ENCODE results near the gene GTF2IRD2. TPM values are rescaled to one million over a fixed set of nuclear protein-coding genes. Genes with fewer than 3 reads are reported as not detected.
"Not testable (repeated sequence)": the region's sequence is repeated elsewhere in the genome, so short reads cannot be mapped to it uniquely, and the experiment has no call there.

The GTF2IRD2 gene
- total RNA-seq, 1 experiment from 2014 or later: 9.3 TPM

DNA sequence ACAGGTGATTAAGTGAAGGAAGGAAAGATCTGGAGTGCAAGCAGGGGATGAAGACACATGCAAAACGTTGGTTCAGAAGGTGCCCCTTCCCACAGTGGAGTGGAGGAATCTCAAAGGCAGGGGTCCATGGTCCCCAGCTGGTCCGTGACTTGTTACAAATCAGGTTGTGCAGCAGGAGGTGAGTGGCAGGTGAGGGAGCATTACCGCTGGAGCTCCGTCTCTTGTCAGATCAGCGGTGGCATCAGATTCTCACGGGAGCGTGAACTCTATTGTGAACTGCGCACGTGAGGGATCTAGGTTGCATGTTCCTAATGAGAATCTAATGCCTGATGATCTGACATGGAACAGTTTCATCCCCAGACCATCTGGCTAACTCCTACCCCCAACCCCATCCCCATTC lies 21.1 kb upstream of the GTF2IRD2 start:
- H3K4me1 ChIP-seq (ENCODE audit: low read length); H3K36me3 ChIP-seq (ENCODE audit: insufficient read depth, low read length); H3K79me2 ChIP-seq (ENCODE audit: low read length); H3K9me2 ChIP-seq (replicated peaks; ENCODE audit: insufficient read depth, low read length); H3K27me3 ChIP-seq (ENCODE audit: low read length); H2AFZ ChIP-seq (ENCODE audit: low read length); H4K20me1 ChIP-seq (ENCODE audit: insufficient read depth, low read depth, low read length); H3K9ac ChIP-seq (ENCODE audit: low read length); H3K27ac ChIP-seq (ENCODE audit: low read length); H3K4me2 ChIP-seq (ENCODE audit: low read depth, low read length, poor library complexity, severe bottlenecking); H3K4me3 ChIP-seq (ENCODE audit: low read length); H3K9me3 ChIP-seq (ENCODE audit: low read length): not testable (repeated sequence)
- DNase-seq: peak; percentile 38

DNA sequence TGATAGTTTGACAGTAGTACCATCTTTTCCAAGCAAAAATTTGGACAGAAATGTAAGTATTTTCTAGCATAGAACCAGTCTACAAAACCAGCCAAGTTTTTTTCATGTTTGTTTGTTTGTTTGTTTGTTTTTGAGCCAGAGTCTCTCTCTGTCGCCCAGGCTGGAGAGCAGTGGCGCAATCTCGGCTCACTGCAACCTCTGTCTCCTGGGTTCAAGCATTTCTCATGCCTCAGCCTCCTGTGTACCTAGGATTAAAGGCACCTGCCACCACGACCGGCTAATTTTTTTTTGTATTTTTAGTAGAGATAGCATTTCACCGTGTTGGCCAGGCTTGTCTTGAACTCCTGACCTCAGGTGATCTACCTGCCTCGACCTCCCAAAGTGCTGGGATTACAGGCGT lies 14.4 kb upstream of the GTF2IRD2 start:
- not testable (repeated sequence) for H3K9ac ChIP-seq (ENCODE audit: low read length); H3K4me2 ChIP-seq (ENCODE audit: low read depth, low read length, poor library complexity, severe bottlenecking); H3K27me3 ChIP-seq (ENCODE audit: low read length); H3K36me3 ChIP-seq (ENCODE audit: insufficient read depth, low read length); H3K79me2 ChIP-seq (ENCODE audit: low read length); H3K27ac ChIP-seq (ENCODE audit: low read length); H4K20me1 ChIP-seq (ENCODE audit: insufficient read depth, low read depth, low read length); H3K9me3 ChIP-seq (ENCODE audit: low read length); H2AFZ ChIP-seq (ENCODE audit: low read length); H3K4me1 ChIP-seq (ENCODE audit: low read length); DNase-seq; H3K9me2 ChIP-seq (replicated peaks; ENCODE audit: insufficient read depth, low read length); H3K4me3 ChIP-seq (ENCODE audit: low read length)

DNA sequence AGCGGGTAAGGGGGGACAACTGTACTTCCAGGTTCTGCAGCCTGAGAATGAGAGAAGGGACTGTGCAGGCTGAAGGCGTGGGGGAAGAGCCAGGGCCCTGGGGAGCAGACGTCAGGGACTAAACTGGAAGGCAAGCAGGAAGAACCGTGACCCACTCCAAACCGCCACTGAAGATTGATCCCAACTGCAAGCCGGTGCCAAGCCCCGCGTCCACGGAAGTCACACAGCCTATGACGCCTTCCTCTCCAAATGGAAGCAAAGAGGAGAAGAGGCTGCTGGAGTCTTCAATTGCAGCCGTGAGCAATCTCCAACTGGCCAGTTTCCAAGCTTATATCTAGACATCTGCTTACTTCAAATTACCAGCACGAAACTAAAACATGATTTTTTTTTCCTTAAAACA lies 1.6 kb downstream of the GTF2IRD2 start:
- not testable (repeated sequence) for H3K9me2 ChIP-seq (replicated peaks; ENCODE audit: insufficient read depth, low read length); H4K20me1 ChIP-seq (ENCODE audit: insufficient read depth, low read depth, low read length)

DNA sequence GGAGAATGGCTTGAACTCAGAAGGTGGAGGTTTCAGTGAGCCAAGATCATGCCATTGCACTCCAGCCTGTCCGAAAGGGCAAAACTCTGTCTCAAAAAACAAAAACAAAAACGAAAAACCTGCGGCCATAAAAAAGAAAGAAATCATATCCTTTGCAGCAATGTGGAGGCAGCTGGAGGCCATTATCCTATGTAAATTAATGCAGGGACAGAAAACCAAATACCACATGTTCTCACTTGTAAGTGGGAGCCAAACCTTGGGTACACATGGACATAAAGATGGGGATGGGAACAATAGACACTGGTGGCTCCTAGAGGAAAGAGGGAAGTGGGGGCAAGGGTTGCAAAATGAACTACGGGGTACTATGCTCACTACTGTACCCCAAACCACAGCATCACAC lies 21.0 kb downstream of the GTF2IRD2 start:
- H3K4me3 ChIP-seq (ENCODE audit: low read length); H3K4me1 ChIP-seq (ENCODE audit: low read length); H3K79me2 ChIP-seq (ENCODE audit: low read length); H3K4me2 ChIP-seq (ENCODE audit: low read depth, low read length, poor library complexity, severe bottlenecking); H3K9me3 ChIP-seq (ENCODE audit: low read length); DNase-seq; H3K9me2 ChIP-seq (replicated peaks; ENCODE audit: insufficient read depth, low read length); H3K9ac ChIP-seq (ENCODE audit: low read length); H2AFZ ChIP-seq (ENCODE audit: low read length); H3K36me3 ChIP-seq (ENCODE audit: insufficient read depth, low read length); H3K27ac ChIP-seq (ENCODE audit: low read length); H3K27me3 ChIP-seq (ENCODE audit: low read length); H4K20me1 ChIP-seq (ENCODE audit: insufficient read depth, low read depth, low read length): not testable (repeated sequence)

More for the DNA sequence above, 1.6 kb downstream of the GTF2IRD2 start:
- not testable (repeated sequence) for H3K36me3 ChIP-seq (ENCODE audit: insufficient read depth, low read length); H3K4me2 ChIP-seq (ENCODE audit: low read depth, low read length, poor library complexity, severe bottlenecking); H3K79me2 ChIP-seq (ENCODE audit: low read length); H3K4me3 ChIP-seq (ENCODE audit: low read length); H3K27me3 ChIP-seq (ENCODE audit: low read length); H3K9me3 ChIP-seq (ENCODE audit: low read length); H3K4me1 ChIP-seq (ENCODE audit: low read length); H3K27ac ChIP-seq (ENCODE audit: low read length); DNase-seq; H2AFZ ChIP-seq (ENCODE audit: low read length); H3K9ac ChIP-seq (ENCODE audit: low read length)

DNA sequence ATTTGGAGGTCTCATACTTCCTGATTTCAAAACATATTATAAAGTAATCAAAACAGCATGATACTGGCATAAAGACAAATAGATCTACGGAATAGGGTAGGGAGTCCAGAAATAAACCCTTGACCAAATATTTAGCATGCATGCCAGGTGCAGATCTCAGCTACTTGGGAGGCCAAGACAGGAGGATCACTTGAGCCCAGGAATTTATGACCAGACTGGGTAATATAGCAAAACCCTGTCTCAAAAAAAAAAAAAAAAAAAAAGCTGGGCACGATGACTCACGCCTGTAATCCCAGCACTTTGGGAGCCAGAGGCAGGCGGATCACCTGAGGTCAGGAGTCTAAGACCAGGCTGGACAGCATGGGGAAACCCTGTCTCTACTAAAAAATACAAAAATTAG lies 21.4 kb downstream of the GTF2IRD2 start:
- H3K27ac ChIP-seq (ENCODE audit: low read length); H3K4me2 ChIP-seq (ENCODE audit: low read depth, low read length, poor library complexity, severe bottlenecking); H3K9ac ChIP-seq (ENCODE audit: low read length); DNase-seq; H3K4me3 ChIP-seq (ENCODE audit: low read length); H3K9me2 ChIP-seq (replicated peaks; ENCODE audit: insufficient read depth, low read length); H4K20me1 ChIP-seq (ENCODE audit: insufficient read depth, low read depth, low read length); H2AFZ ChIP-seq (ENCODE audit: low read length); H3K27me3 ChIP-seq (ENCODE audit: low read length); H3K9me3 ChIP-seq (ENCODE audit: low read length); H3K79me2 ChIP-seq (ENCODE audit: low read length); H3K36me3 ChIP-seq (ENCODE audit: insufficient read depth, low read length); H3K4me1 ChIP-seq (ENCODE audit: low read length): not testable (repeated sequence)

DNA sequence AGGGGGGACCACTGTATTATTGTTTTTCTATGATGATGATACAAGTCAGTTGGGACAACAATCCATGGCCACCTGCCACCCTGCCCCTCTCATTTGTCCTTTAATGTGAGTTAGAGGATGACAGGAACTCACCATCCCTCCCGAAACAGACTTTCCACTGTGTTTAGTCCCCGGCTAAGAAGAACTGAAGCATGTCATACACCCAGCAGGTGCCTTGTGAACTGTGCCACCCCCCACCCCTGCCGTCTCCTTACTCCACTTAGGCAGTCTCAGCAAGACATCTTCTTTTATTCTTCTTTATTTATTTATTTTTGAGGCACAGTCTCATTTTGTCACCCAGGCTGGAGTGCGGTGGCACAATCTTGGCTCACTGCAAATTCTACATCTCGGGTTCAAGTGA lies 30.1 kb downstream of the GTF2IRD2 start:
- not testable (repeated sequence) for H3K79me2 ChIP-seq (ENCODE audit: low read length); DNase-seq; H3K27me3 ChIP-seq (ENCODE audit: low read length); H3K9me3 ChIP-seq (ENCODE audit: low read length); H3K4me1 ChIP-seq (ENCODE audit: low read length); H3K4me2 ChIP-seq (ENCODE audit: low read depth, low read length, poor library complexity, severe bottlenecking); H2AFZ ChIP-seq (ENCODE audit: low read length); H3K4me3 ChIP-seq (ENCODE audit: low read length); H3K27ac ChIP-seq (ENCODE audit: low read length); H3K9ac ChIP-seq (ENCODE audit: low read length); H3K9me2 ChIP-seq (replicated peaks; ENCODE audit: insufficient read depth, low read length); H4K20me1 ChIP-seq (ENCODE audit: insufficient read depth, low read depth, low read length); H3K36me3 ChIP-seq (ENCODE audit: insufficient read depth, low read length)

DNA sequence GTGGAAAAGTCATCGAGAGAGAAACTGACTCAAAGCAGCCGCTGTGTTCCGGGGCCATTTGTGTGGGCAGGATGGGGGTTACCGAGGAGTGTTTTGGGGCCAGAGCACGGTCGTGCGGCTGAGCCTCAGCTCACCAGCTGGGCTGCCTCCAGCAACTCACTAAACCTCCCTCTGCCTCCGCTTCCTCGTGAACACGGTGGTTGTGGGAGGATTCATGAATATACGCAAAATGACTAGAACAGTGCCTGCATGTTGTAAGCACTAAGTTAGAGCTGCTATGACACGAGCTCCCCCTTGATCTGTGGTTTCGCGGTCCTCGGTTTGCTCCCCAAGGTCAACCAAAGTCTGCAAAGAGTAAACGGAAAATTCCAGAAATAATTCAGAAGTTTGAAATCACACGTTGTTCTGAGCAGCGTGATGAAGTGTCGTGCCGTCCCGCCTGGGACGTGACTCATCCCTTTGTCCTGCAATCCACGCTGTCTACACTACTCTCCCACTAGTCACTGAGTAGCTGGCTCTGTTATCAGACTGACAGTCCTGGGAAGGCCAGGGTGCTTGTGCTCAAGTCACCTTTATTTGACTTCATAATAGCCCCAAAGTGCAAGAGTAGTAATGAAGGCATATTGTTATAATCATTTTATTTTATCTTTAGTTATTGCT lies 31.1 kb downstream of the GTF2IRD2 start:
- H3K4me3 ChIP-seq (ENCODE audit: low read length); H3K9me2 ChIP-seq (replicated peaks; ENCODE audit: insufficient read depth, low read length); H4K20me1 ChIP-seq (ENCODE audit: insufficient read depth, low read depth, low read length); H3K79me2 ChIP-seq (ENCODE audit: low read length); H3K9ac ChIP-seq (ENCODE audit: low read length); H3K27me3 ChIP-seq (ENCODE audit: low read length); H3K4me2 ChIP-seq (ENCODE audit: low read depth, low read length, poor library complexity, severe bottlenecking); H2AFZ ChIP-seq (ENCODE audit: low read length); H3K4me1 ChIP-seq (ENCODE audit: low read length); DNase-seq; H3K27ac ChIP-seq (ENCODE audit: low read length); H3K9me3 ChIP-seq (ENCODE audit: low read length); H3K36me3 ChIP-seq (ENCODE audit: insufficient read depth, low read length): not testable (repeated sequence)

DNA sequence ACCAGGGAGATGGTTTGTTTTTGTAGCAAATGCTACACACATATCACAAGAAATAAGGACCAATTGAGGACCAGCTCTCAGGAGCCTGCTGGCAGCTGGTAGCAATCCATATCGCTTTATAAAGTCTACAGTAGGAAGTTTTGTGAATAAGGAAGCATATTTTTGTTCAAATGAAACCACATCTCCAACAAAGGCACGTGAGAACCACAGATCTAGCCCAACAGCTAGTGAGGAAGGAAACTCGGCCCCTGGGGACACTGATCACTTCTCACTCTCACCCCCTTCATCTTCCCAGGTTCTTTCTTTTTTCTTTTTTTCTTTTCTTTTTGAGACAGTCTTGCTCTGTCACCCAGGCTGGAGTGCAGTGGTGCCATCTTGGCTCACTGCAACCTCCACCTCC lies 35.5 kb downstream of the GTF2IRD2 start:
- H3K4me3 ChIP-seq (ENCODE audit: low read length); H3K9me2 ChIP-seq (replicated peaks; ENCODE audit: insufficient read depth, low read length); H3K27me3 ChIP-seq (ENCODE audit: low read length); H3K4me2 ChIP-seq (ENCODE audit: low read depth, low read length, poor library complexity, severe bottlenecking); H3K27ac ChIP-seq (ENCODE audit: low read length); DNase-seq; H3K9me3 ChIP-seq (ENCODE audit: low read length); H3K4me1 ChIP-seq (ENCODE audit: low read length); H4K20me1 ChIP-seq (ENCODE audit: insufficient read depth, low read depth, low read length); H2AFZ ChIP-seq (ENCODE audit: low read length); H3K36me3 ChIP-seq (ENCODE audit: insufficient read depth, low read length); H3K79me2 ChIP-seq (ENCODE audit: low read length); H3K9ac ChIP-seq (ENCODE audit: low read length): not testable (repeated sequence)

DNA sequence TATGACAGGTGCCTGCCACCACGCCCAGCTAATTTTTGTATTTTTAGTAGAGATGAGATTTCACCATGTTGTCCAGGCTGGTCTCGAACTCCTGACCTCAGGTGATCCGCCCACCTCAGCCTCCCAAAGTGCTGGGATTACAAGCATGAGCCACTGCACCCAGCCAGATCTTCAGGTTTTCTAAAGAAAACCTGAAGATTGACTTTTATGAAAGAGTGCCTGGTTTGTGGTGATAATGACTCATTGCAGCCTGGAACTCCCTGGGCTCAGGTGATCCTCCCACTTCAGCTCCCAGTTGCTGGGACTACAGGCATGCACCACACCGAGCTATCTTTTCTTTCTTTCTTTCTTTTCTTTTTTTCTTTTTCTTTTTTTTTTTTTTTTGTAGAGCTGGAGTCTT lies 52.8 kb downstream of the GTF2IRD2 start:
- H3K36me3 ChIP-seq (ENCODE audit: insufficient read depth, low read length); H2AFZ ChIP-seq (ENCODE audit: low read length); H4K20me1 ChIP-seq (ENCODE audit: insufficient read depth, low read depth, low read length); DNase-seq; H3K4me2 ChIP-seq (ENCODE audit: low read depth, low read length, poor library complexity, severe bottlenecking); H3K4me1 ChIP-seq (ENCODE audit: low read length); H3K79me2 ChIP-seq (ENCODE audit: low read length); H3K4me3 ChIP-seq (ENCODE audit: low read length); H3K9me3 ChIP-seq (ENCODE audit: low read length); H3K27ac ChIP-seq (ENCODE audit: low read length); H3K27me3 ChIP-seq (ENCODE audit: low read length); H3K9ac ChIP-seq (ENCODE audit: low read length); H3K9me2 ChIP-seq (replicated peaks; ENCODE audit: insufficient read depth, low read length): not testable (repeated sequence)
